Sigmoid colon (tissue), 3 donors: ENCODE results near the gene KCNIP3.
"Not testable (repeated sequence)": the region's sequence is repeated elsewhere in the genome, so short reads cannot be mapped to it uniquely, and the experiment has no call there.

Experiments used
- CTCF ChIP-seq, 4 experiments: fragments of 450-650 bp in 3 of 4; fragments of 200-600 bp in 1 of 4; IDR thresholded peaks; one replicate each; pipeline ENCODE4 v1.5.1; 2016 to 2019; ENCODE audit warnings: antibody characterized with exemption in 4 of 4, mild to moderate bottlenecking in 3 of 4, moderate library complexity in 2 of 4
- POLR2A ChIP-seq, 2 donors: fragments of 450-650 bp; IDR thresholded peaks; one replicate each; pipeline ENCODE4 v1.6.1; 2016; ENCODE audit warnings: antibody characterized with exemption in 2 of 2, mild to moderate bottlenecking in 2 of 2, moderate library complexity in 2 of 2

- not testable (repeated sequence) for TF ChIP-seq CTCF, POLR2A (IDR thresholded peaks at IDR 0.05)
These were observed 136.8 kb downstream of the KCNIP3 start for GRCh38 chr2:95433973-95434372.
